Vein endothelial cell (primary cell): ENCODE results near the gene ADCY4. TPM values are rescaled to one million over a fixed set of nuclear protein-coding genes. Genes with fewer than 3 reads are reported as not detected.

ENCODE experiments used
- small RNA-seq: library from RNA; depleted of rRNA; stranded (forward); fragments of <200 nt; gene quantifications from one replicate; pipeline ENCODE3, GENCODE V24; 2012
- total RNA-seq: library from RNA; depleted of rRNA; stranded (reverse); fragments of >200 nt; gene quantifications from 2 replicates; pipeline ENCODE4 v1.2.3, GENCODE V29; 2012

Gene ADCY4
- 55.1 and 90.2 TPM in 2 replicates for total RNA-seq

GRCh38 chr14:24334431-24335291 is at the start of gene ADCY4:
ADCY4 (minus strand) TSS chr14:24335071; CDS start chr14:24334652, 419 bp downstream.

GRCh38 chr14:24367514-24368211 is 32.8 kb upstream of the ADCY4 start, which contains the start of gene NFATC4:
NFATC4 (plus strand) TSS chr14:24368184; CDS start chr14:24368341, 157 bp downstream.

GRCh38 chr14:24339284-24340151 is 4.6 kb upstream of the ADCY4 start, which contains the start of gene RIPK3:
RIPK3 (minus strand) TSS chr14:24339991; CDS start chr14:24339826, 165 bp downstream.

DNA sequence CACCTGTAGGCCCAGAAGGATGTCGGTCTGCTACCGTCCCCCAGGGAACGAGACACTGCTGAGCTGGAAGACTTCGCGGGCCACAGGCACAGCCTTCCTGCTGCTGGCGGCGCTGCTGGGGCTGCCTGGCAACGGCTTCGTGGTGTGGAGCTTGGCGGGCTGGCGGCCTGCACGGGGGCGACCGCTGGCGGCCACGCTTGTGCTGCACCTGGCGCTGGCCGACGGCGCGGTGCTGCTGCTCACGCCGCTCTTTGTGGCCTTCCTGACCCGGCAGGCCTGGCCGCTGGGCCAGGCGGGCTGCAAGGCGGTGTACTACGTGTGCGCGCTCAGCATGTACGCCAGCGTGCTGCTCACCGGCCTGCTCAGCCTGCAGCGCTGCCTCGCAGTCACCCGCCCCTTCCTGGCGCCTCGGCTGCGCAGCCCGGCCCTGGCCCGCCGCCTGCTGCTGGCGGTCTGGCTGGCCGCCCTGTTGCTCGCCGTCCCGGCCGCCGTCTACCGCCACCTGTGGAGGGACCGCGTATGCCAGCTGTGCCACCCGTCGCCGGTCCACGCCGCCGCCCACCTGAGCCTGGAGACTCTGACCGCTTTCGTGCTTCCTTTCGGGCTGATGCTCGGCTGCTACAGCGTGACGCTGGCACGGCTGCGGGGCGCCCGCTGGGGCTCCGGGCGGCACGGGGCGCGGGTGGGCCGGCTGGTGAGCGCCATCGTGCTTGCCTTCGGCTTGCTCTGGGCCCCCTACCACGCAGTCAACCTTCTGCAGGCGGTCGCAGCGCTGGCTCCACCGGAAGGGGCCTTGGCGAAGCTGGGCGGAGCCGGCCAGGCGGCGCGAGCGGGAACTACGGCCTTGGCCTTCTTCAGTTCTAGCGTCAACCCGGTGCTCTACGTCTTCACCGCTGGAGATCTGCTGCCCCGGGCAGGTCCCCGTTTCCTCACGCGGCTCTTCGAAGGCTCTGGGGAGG is 23.9 kb downstream of the ADCY4 start, which contains the start of gene LTB4R:
Gene LTB4R, plus strand, starts transcription at position 857 of the 959 bp plus-strand sequence. CDS start 4,150 bp downstream, outside the sequence.

GRCh38 chr14:24309538-24310264 is 25.2 kb downstream of the ADCY4 start, which contains the start of gene LTB4R2:
LTB4R2 (plus strand) TSS chr14:24310140; CDS start chr14:24310665, 525 bp downstream.

DNA sequence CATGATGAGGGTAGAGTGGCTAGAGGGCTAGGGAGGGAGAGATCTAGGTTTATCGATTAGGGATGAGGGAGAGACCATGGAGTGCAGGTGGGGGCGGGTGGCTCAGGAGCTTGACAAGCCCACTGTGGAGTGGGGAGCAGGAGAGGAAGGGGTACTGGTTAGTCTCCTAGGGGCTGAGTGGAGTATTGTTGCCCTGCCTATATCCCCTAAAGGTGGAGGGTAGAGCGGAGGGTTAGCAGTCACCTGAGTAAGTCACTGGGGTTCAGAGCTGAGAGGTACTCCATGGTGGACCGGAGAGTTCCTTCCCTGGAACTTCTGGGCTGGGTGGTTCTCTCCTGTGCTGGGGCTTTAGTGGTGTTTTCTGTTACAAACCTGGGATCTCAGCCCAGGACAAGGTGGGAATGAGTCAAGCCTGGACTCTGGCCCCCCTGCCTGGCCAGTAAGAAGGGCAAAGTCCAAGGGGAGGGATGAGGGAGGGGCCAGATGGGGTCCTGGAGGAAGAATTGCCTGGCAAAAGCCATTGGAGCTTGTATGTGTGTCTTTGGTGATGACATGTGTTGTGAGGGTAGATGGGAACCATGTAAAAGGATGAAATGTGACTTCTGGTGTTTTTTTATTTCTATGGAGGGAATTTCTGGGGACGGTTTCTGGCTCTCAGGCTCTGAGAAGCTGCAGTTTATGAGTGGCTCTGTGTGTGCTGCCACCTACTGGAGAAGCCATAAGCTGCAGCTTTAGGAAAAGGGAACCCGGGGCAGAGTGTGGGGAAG is 27.1 kb downstream of the ADCY4 start, which contains the start of gene CIDEB:
Gene CIDEB, minus strand, starts transcription at position 403 of the 767 bp plus-strand sequence. Its CDS starts 119 bp downstream, at position 284.

DNA sequence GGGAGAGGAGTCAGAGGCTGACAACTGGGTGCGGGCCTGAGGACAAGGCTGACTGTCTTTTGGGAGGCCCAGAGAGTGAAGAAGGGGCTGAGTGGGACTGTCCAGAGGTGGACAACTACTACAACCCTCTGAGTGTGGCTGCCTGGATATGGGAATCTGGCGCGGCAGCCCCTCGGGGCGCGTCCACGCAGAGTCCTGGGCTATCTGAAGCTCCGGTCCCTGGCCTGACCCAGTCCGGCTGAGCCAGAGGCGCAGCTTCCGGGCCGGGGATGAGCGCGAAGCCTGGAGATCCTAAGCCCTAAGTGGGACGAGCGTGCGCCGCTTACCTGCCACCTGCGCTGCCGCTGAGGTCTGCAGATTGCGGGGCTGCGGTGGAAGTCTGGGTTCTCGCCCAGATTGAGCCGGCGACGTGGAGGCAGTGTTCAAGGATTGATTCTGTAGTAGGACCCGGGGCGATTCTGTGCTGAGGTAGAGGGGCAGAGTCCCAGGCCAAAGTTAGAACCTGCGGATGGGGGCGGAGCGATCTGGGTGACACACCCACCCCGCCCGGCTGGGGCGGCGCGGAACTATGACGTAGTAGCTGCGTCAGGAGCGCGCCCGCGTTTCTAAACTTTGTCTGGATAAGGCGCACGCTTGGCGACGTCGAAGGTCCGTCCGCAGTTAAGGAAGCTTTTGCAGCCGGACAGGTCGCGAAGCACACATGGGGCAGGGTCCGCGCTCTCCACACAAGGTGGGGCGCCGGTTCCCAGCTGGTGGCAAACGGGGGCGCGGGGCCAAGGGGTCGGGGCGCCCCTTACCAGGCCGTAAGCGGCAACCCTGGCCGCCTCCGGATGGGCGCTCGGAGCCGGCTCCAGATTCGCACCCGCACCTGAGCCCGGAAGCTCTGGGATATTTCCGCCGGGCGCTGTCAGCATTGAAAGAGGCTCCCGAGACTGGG is 35.3 kb downstream of the ADCY4 start, which contains the start of the genes DHRS1 and NOP9:
Gene DHRS1, minus strand, starts transcription at position 526 of the 937 bp plus-strand sequence. CDS start 674 bp downstream, outside the sequence.
Gene NOP9, plus strand, starts transcription at position 596 of the 937 bp plus-strand sequence. Its CDS starts 105 bp downstream, at position 701.

GRCh38 chr14:24271134-24271833 is 63.6 kb downstream of the ADCY4 start, which contains the start of gene RABGGTA:
RABGGTA (minus strand) TSS chr14:24271597; CDS start chr14:24271115, 482 bp downstream.

Small RNAs within 50 kb of the gene (small RNA-seq; reads per million reads assigned to genes)
- gene RF00026 = not detected

Other genes with a start within 250 kb of the ADCY4 start
- 3.0 and 8.5 TPM in 2 replicates for gene PCK2, start 240.8 kb downstream of the ADCY4 start, total RNA-seq
- 47.0 and 51.9 TPM in 2 replicates for gene DCAF11, start 220.3 kb downstream of the ADCY4 start, total RNA-seq
- 0.98 and 1.1 TPM in 2 replicates for gene NRL, start 220.1 kb downstream of the ADCY4 start, total RNA-seq
- gene FITM1, start 204.4 kb downstream of the ADCY4 start, total RNA-seq = 0.65 TPM in 1 of 2 replicates, not detected in the other
- 68.6 and 101 TPM in 2 replicates for gene PSME1, start 198.9 kb downstream of the ADCY4 start, total RNA-seq
- 8.5 and 16.3 TPM in 2 replicates for gene EMC9, start 193.5 kb downstream of the ADCY4 start, total RNA-seq
- 54.7 and 62.1 TPM in 2 replicates for gene PSME2, start 188.5 kb downstream of the ADCY4 start, total RNA-seq
- gene RNF31, start 187.6 kb downstream of the ADCY4 start, total RNA-seq = 48.3 and 60.3 TPM in 2 replicates
- 31.0 and 35.6 TPM in 2 replicates for gene IRF9, start 173.8 kb downstream of the ADCY4 start, total RNA-seq
- 1.3 and 4.1 TPM in 2 replicates for gene REC8, start 163.0 kb downstream of the ADCY4 start, total RNA-seq
- gene IPO4, start 146.3 kb downstream of the ADCY4 start, total RNA-seq = 51.3 and 58.8 TPM in 2 replicates
- gene TM9SF1, start 139.6 kb downstream of the ADCY4 start, total RNA-seq = 53.6 and 62.3 TPM in 2 replicates
- gene TSSK4, start 129.4 kb downstream of the ADCY4 start, total RNA-seq = 0.10 TPM in 1 of 2 replicates, not detected in the other
- gene CHMP4A, start 121.6 kb downstream of the ADCY4 start, total RNA-seq = 25.6 and 33.3 TPM in 2 replicates
- 9.1 TPM in 2 replicates for gene MDP1, start 119.0 kb downstream of the ADCY4 start, total RNA-seq
- 128 and 131 TPM in 2 replicates for gene NEDD8, start 102.7 kb downstream of the ADCY4 start, total RNA-seq
- gene GMPR2, start 102.1 kb downstream of the ADCY4 start, total RNA-seq = 67.4 and 69.9 TPM in 2 replicates
- gene TINF2, start 92.4 kb downstream of the ADCY4 start, total RNA-seq = 55.5 and 59.4 TPM in 2 replicates
- 0.98 and 1.8 TPM in 2 replicates for gene TGM1, start 71.9 kb downstream of the ADCY4 start, total RNA-seq
- gene RABGGTA, start 63.5 kb downstream of the ADCY4 start, total RNA-seq = 35.1 and 45.1 TPM in 2 replicates
- gene DHRS1, start 35.3 kb downstream of the ADCY4 start, total RNA-seq = 12.4 and 21.6 TPM in 2 replicates
- 32.3 and 34.9 TPM in 2 replicates for gene NOP9, start 35.2 kb downstream of the ADCY4 start, total RNA-seq
- gene CIDEB, start 27.1 kb downstream of the ADCY4 start, total RNA-seq = 1.6 and 3.0 TPM in 2 replicates
- gene LTB4R2, start 24.9 kb downstream of the ADCY4 start, total RNA-seq = 6.5 and 10.6 TPM in 2 replicates
- gene LTB4R, start 23.6 kb downstream of the ADCY4 start, total RNA-seq = 2.9 and 3.2 TPM in 2 replicates
- 4.2 and 4.9 TPM in 2 replicates for gene RIPK3, start 4.9 kb upstream of the ADCY4 start, total RNA-seq
- 11.4 and 20.0 TPM in 2 replicates for gene NFATC4, start 33.1 kb upstream of the ADCY4 start, total RNA-seq
- gene NYNRIN, start 63.9 kb upstream of the ADCY4 start, total RNA-seq = 14.6 and 28.7 TPM in 2 replicates
- gene CBLN3, start 94.6 kb upstream of the ADCY4 start, total RNA-seq = 1.2 and 1.3 TPM in 2 replicates
- gene KHNYN, start 94.9 kb upstream of the ADCY4 start, total RNA-seq = 46.6 and 61.7 TPM in 2 replicates
- 15.0 and 15.8 TPM in 2 replicates for gene SDR39U1, start 107.7 kb upstream of the ADCY4 start, total RNA-seq
- gene CMA1, start 173.2 kb upstream of the ADCY4 start, total RNA-seq = not detected in 2 replicates
- gene CTSG, start 241.2 kb upstream of the ADCY4 start, total RNA-seq = not detected in 2 replicates